K562 (cell line): Measurements from ENCODE around the gene NDRG4. TPM values are rescaled to one million over a fixed set of nuclear protein-coding genes. Genes with fewer than 3 reads are reported as not detected.

Experiments used
- CBFA2T2 ChIP-seq: fragments of 450-650 bp; conservative IDR thresholded peaks from 2 replicates; pipeline ENCODE4 v1.6.1; 2017; ENCODE audit warnings: mild to moderate bottlenecking
- CBX2 ChIP-seq: fragments of 200-600 bp; sonication (generic); IDR thresholded peaks from one replicate; pipeline ENCODE4 v1.6.1; 2012; ENCODE audit warnings: mild to moderate bottlenecking, low read length, inconsistent platforms; ENCODE audit not compliant: insufficient read depth, poor library complexity, severe bottlenecking
- DNMT1 ChIP-seq: fragments of 450-650 bp; IDR thresholded peaks from 2 replicates; pipeline ENCODE4 v1.6.1; 2016; ENCODE audit warnings: antibody characterized with exemption, mild to moderate bottlenecking
- HNRNPL ChIP-seq: fragments of 200-400 bp; formaldehyde crosslinking; IDR thresholded peaks from 2 replicates; pipeline ENCODE4 v1.6.1; 2017; ENCODE audit warnings: low read depth, mild to moderate bottlenecking, low read length
- MBD1 ChIP-seq: fragments of 250-450 bp; sonication (Bioruptor Pico); IDR thresholded peaks from 2 replicates; pipeline ENCODE4 v1.8.0; 2022; ENCODE audit warnings: inconsistent platforms
- MEIS2 ChIP-seq: fragments of 450-650 bp; IDR thresholded peaks from 2 replicates; pipeline ENCODE4 v1.6.1; 2014; ENCODE audit warnings: mild to moderate bottlenecking; ENCODE audit not compliant: partially characterized antibody
- NCOA6 ChIP-seq: fragments of 450-650 bp; IDR thresholded peaks from 2 replicates; pipeline ENCODE4 v1.6.1; 2017; ENCODE audit warnings: mild to moderate bottlenecking
- NFATC3 ChIP-seq: fragments of 450-650 bp; IDR thresholded peaks from 2 replicates; pipeline ENCODE4 v1.6.1; 2017; ENCODE audit warnings: mild to moderate bottlenecking
- NFE2L1 ChIP-seq: fragments of 450-650 bp; IDR thresholded peaks from 2 replicates; pipeline ENCODE4 v1.6.1; 2016; ENCODE audit warnings: missing genetic modification characterization, low read depth, mild to moderate bottlenecking, missing compliant biosample characterization, moderate library complexity, borderline replicate concordance
- NFIC ChIP-seq: fragments of 450-650 bp; IDR thresholded peaks from 2 replicates; pipeline ENCODE4 v1.6.1; 2017; ENCODE audit warnings: mild to moderate bottlenecking, inconsistent platforms
- OTX1 ChIP-seq: fragments of 450-650 bp; formaldehyde crosslinking; IDR thresholded peaks from 2 replicates; pipeline ENCODE4 v1.4.0; 2022; ENCODE audit warnings: mild to moderate bottlenecking
- PML ChIP-seq: IDR thresholded peaks from 2 replicates; pipeline ENCODE4 v1.6.1; 2012; ENCODE audit warnings: low read length, inconsistent platforms
- POLR3A ChIP-seq: IDR thresholded peaks from 2 replicates; pipeline ENCODE4 v1.6.1; 2011; ENCODE audit warnings: borderline replicate concordance, mild to moderate bottlenecking, moderate library complexity; ENCODE audit not compliant: insufficient read length, insufficient read depth; ENCODE audit errors: extremely low read depth
- PRDM10 ChIP-seq: fragments of 450-650 bp; IDR thresholded peaks from 2 replicates; pipeline ENCODE4 v1.6.1; 2018; ENCODE audit not compliant: partially characterized antibody
- RBM25 ChIP-seq: fragments of 200-400 bp; formaldehyde crosslinking; IDR thresholded peaks from 2 replicates; pipeline ENCODE4 v1.6.1; 2018; ENCODE audit warnings: low read length, low read depth, moderate library complexity; ENCODE audit not compliant: severe bottlenecking
- RHOXF2B ChIP-seq: fragments of 250-450 bp; sonication (Bioruptor Pico); conservative IDR thresholded peaks from 2 replicates; pipeline ENCODE4 v1.5.1; 2021
- TBL1XR1 ChIP-seq, 2 experiments: IDR thresholded peaks; 2 replicates each; pipeline ENCODE4 v1.6.1; 2012; ENCODE audit warnings: improper control_type of control experiment in 2 of 2, low read length in 2 of 2, mild to moderate bottlenecking in 1 of 2
- ZNF121 ChIP-seq: sonication (generic); formaldehyde crosslinking; conservative IDR thresholded peaks from 2 replicates; pipeline ENCODE4 v1.8.0; 2022; ENCODE audit warnings: missing genetic modification reagents
- polyA plus RNA-seq, 8 experiments: library from polyadenylated mRNA; depleted of rRNA in 4 of 8; stranded (reverse) in 5 of 8; unstranded in 3 of 8; fragments of >200 nt; fragmentation: Nextera tagmentation in 2 of 8; fragmentation: Illumina TruSeq in 1 of 8; extraction: Ambion mirVana in 2 of 8; extraction: Trizol in 1 of 8; gene quantifications; 2 replicates each; pipeline versions ENCODE4 v1.2.1 to v1.2.3, GENCODE V29; 2011 to 2014; ENCODE audit warnings: inconsistent platforms in 1 of 8, missing spikeins in 1 of 8
- total RNA-seq, 7 experiments: library from RNA; depleted of rRNA in 6 of 7; stranded (reverse); fragments of >200 nt in 6 of 7; fragmentation: Illumina TruSeq in 2 of 7; extraction: Trizol in 2 of 7; gene quantifications; 2 replicates each; pipeline versions ENCODE4 v1.2.1 to v1.2.3, GENCODE V29; 2011 to 2021; ENCODE audit warnings: low replicate concordance in 1 of 7
- TF ChIP-seq, protein P1 (sequence below): fragments of 250-450 bp; sonication (Bioruptor Pico); IDR thresholded peaks from 2 replicates; pipeline ENCODE4 v1.5.0; 2021
- TF ChIP-seq, protein P2 (sequence below): fragments of 250-450 bp; sonication (Bioruptor Pico); IDR thresholded peaks from 2 replicates; pipeline ENCODE4 v1.4.0; 2020; ENCODE audit warnings: mild to moderate bottlenecking, moderate library complexity, borderline replicate concordance

Gene NDRG4
- total and polyA plus RNA-seq, 9 of the 15 experiments (the other 6 are each of a cell fraction or from before 2014, with no cell fraction given) = 0.06 to 0.95 (median 0.28) TPM

GRCh38 chr16:58515125-58515870, 15.4 kb downstream of the NDRG4 start, which contains the start of gene SETD6 (continued):
- TF ChIP-seq NFIC (peak; percentile 35), RBM25 (no peak), PML (no peak), PRDM10 (no peak), CBX2 (no peak), NFE2L1 (tag) (no peak), MBD1 (CRISPR knock-in tag) (no peak), ZNF121 (no peak), NCOA6 (no peak), CBFA2T2 (peak; percentile 34; the same call in 1 of the 2 replicates), TBL1XR1 (IDR thresholded peaks at IDR 0.05; ENCODE audit: low read length in 2 of 2) (no peak), RHOXF2B (CRISPR knock-in tag) (no peak), DNMT1 (no peak), OTX1 (peak; percentile 79; the same call in 1 of the 2 replicates), POLR3A (no peak), NFATC3 (no peak), HNRNPL (peak; percentile 68; the same call in 1 of the 2 replicates), MEIS2 (no peak)
- TF ChIP-seq, protein P1, sequence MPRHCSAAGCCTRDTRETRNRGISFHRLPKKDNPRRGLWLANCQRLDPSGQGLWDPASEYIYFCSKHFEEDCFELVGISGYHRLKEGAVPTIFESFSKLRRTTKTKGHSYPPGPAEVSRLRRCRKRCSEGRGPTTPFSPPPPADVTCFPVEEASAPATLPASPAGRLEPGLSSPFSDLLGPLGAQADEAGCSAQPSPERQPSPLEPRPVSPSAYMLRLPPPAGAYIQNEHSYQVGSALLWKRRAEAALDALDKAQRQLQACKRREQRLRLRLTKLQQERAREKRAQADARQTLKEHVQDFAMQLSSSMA (CRISPR knock-in tag) = no peak
- TF ChIP-seq, protein P2, sequence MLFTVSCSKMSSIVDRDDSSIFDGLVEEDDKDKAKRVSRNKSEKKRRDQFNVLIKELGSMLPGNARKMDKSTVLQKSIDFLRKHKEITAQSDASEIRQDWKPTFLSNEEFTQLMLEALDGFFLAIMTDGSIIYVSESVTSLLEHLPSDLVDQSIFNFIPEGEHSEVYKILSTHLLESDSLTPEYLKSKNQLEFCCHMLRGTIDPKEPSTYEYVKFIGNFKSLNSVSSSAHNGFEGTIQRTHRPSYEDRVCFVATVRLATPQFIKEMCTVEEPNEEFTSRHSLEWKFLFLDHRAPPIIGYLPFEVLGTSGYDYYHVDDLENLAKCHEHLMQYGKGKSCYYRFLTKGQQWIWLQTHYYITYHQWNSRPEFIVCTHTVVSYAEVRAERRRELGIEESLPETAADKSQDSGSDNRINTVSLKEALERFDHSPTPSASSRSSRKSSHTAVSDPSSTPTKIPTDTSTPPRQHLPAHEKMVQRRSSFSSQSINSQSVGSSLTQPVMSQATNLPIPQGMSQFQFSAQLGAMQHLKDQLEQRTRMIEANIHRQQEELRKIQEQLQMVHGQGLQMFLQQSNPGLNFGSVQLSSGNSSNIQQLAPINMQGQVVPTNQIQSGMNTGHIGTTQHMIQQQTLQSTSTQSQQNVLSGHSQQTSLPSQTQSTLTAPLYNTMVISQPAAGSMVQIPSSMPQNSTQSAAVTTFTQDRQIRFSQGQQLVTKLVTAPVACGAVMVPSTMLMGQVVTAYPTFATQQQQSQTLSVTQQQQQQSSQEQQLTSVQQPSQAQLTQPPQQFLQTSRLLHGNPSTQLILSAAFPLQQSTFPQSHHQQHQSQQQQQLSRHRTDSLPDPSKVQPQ (CRISPR knock-in tag) = no peak
